ENCODE results near the gene USP48.

The USP48 gene

DNA sequence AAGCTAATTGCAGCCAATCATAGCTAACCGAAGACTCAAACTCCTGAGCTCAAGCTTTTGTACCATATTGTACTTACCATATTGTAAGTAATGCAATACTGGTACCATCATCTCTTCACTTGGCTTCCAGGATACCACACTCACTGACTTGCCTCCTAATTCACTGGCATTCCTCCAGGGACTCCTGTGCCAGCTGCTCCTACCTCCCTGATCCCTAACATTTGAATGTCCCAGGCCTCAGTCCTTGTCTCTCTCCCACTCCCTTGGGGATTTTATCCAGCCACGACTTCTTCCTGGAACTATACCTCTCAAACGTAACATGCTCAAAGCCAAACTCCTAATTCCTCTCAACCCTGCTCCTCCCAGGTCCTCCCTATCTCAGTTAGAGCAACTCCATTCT lies 33.8 kb downstream of the USP48 start:
- no peak for DNase-seq (ENCODE audit: low spot score)

- DNase-seq (ENCODE audit: low spot score), result no peak
These were observed 39.5 kb downstream of the USP48 start for GRCh38 chr1:21743476-21743875.

- no peak for DNase-seq (ENCODE audit: low spot score)
These were observed 40.4 kb downstream of the USP48 start for GRCh38 chr1:21742578-21742977.

- DNase-seq (ENCODE audit: low spot score), result no peak
These were observed 41.7 kb downstream of the USP48 start for GRCh38 chr1:21741206-21741605.

DNA sequence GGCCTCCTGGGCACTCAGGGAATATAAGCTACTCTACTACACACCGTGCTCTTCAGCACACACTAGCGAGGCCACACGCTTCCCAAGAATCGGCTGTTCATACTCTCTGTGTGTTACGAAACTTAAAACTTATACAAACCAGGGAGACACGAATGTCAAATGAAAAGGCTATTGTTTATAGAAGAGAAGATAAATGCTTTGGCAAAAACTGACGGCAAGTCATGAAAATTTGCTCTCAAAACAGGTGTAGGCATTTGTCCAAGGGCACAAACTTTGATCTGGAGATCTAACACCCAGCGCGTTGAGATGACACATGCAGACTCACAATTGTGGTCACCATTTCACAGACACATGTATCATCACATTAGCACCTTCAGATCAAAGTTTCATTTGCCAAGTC lies 46.1 kb downstream of the USP48 start:
- no peak for DNase-seq (ENCODE audit: low spot score)

- DNase-seq (ENCODE audit: low spot score), result no peak
These were observed 46.9 kb downstream of the USP48 start for GRCh38 chr1:21736011-21736410.

- no peak for DNase-seq (ENCODE audit: low spot score)
These were observed 48.4 kb downstream of the USP48 start for GRCh38 chr1:21734526-21734925.

DNA sequence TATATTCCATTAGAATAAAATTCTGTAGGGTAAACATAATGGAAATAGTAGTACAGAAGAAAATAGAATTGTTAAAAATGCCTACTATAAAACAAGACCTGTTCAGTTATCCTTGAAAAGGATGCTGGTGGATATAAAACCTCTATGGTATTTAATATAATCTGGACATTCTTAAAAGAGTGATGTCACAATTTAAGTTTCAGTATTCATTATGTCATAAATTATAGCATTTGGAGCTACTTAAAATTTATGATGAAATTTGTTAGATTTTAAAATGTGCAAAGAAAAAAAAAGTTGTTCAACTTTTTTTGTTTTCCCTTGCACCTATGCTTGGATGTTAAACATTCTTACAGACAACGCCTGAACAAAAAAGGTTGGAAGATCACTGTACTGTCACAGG lies 50.3 kb downstream of the USP48 start:
- no peak for DNase-seq (ENCODE audit: low spot score)

- DNase-seq (ENCODE audit: low spot score), result no peak
These were observed 57.1 kb downstream of the USP48 start for GRCh38 chr1:21725748-21726392.

DNA sequence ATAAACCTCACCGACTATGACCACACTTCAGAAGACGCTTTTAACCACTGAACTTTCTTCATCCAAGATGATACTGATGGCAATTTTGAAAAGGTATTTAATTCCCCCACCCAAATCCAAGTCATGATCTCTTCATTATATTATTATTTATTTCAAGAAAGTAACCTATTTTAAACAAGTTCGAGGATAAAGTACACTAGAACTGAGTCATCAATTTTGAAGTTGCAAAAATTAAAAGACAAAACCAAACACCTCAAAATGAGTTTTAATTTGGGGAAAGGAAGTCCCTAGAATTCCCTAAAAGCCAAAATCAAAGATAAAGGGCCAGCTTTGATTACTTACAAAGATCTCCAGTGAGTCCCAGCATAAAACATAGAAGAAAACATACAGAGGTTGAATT lies 58.4 kb downstream of the USP48 start:
- no peak for DNase-seq (ENCODE audit: low spot score)

GRCh38 chr1:21724098-21724497 lies 58.9 kb downstream of the USP48 start:
- DNase-seq (ENCODE audit: low spot score), result no peak

DNA sequence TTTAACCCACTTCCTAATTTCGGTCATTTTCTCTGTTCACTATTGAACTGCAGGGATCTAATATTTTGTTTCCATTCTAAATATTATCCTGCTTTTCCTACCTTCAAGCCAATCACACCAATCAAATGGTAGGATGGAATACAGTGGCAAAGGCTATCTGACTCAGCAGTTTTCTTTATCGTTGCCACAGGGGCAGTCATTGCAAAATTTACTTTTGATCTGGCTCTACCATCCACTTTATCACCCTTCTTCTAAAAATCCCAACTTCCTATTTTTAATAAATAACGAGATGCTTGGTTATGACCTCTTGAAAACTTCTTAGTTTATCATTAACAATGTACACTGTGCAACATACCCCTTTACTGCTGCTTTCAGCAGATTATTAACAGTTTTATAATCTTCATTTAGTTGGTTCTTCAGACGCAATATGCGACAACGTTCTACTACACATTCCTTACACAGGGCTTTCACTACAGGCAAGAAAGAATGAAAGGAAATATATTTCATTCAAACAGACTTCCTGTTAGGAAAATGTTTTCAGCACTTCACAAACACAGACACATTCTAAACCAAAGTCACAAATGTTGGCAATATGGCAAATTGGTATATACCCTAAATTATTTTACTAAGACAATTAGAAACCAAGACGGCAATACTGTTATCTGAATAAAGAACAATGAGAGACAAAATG lies 61.5 kb downstream of the USP48 start:
- no peak for DNase-seq (ENCODE audit: low spot score)

- no peak for DNase-seq (ENCODE audit: low spot score)
These were observed 66.8 kb downstream of the USP48 start for GRCh38 chr1:21716169-21716568.

DNA sequence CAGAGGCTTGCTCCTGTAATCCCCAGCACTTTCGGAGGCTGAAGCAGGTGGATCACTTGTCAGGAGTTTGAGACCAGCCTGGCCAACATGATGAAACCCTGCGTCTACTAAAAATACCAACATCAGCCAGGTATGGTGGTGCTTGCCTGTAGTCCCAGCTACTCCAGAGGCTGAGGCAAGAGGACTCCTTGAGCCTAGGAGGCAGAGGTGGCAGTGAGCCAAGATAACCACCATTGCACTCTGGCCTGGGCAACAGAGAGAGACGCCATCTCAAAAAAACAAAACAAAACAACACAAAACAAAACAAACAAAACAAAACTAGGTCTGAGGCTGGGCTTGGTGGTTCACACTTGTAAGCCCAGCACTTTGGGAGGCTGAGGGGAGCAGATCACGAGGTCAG lies 75.1 kb downstream of the USP48 start:
- no peak for DNase-seq (ENCODE audit: low spot score)

DNA sequence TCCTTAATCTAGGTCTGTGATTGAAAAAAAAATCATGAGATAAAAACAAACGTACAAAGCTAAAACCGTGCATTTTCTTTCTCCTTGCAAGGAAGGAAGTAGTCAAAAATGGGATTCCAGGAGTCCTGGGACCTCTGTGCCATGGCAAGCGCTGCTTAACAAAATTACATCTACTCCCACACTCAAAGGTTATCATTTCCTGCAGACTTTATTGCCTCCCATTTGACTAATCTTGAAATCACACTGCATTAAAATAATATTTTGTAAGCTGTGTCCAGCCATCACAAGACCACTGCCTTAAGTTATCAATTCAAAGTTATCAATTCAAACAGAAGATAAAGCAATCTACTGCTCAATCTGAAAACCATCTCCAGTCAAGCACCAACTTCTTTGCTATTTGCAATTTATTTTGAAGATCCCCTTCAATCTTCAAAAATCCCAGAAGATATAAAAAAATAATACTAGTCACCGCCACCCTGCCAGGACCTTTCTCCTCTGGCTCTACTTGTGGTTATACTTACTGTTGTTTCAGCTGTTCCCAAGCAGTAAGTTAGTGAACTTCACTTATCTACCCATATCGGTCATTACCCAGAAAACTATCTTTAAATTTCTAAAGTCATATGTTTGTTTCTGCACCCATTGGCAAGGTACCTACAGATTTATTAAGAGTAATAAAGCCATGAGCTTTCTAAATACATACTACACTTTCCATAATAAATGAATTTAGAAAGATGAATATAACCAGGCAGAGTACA lies 75.7 kb downstream of the USP48 start:
- no peak for DNase-seq (ENCODE audit: low spot score)

- peak; percentile 10 for DNase-seq (ENCODE audit: low spot score)
These were observed 76.7 kb downstream of the USP48 start for GRCh38 chr1:21706151-21706835.

DNA sequence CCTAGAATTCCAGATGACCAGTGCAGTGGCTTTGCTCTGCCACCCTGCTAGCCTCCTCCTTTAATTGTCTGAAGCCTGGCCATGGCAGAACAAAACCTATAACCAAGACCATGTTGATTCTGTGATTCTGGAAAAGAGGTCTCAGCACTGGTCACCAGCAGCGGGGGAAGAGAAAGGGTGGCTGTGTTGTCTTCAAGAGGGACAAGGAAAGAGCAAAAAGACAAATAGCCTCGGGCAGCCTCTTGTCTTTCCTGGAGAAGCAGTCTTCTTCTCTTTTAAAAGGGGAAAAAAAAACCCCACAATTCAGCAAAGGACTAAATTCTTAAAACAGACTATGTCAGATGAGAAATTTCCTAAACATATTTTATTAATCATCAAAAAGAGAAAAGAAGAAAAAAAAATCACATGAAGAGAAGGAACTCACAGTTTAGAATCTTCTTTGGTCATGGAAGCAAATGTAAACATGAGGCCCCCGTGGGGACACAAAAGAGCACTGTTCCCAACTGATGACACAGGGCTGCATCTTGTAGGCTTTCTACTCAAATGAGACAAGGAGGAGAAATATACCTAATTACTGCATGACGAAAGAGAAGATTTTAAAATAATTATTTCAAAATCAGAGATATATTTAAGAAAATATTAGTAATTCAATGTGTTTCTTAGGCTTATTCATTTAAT lies 77.5 kb downstream of the USP48 start:
- DNase-seq (ENCODE audit: low spot score), result no peak

DNA sequence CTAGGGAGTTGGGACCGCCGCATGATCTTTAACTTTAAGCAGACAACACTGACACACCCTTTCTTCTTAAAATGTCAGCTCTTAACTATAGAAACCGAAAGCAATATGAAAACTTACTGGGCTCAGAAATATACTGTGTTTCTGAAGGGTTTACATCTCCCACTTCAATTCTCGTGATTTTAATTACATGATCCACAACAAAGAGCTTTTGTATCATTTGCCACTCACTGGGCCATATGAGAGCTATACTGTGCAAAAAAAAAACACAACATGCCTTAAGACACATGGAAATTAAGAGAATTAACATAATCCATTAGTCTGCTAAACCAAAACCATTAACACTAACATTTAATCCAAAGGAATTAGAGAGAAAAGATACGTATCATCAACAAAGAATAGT lies 78.8 kb downstream of the USP48 start:
- no peak for DNase-seq (ENCODE audit: low spot score)

DNA sequence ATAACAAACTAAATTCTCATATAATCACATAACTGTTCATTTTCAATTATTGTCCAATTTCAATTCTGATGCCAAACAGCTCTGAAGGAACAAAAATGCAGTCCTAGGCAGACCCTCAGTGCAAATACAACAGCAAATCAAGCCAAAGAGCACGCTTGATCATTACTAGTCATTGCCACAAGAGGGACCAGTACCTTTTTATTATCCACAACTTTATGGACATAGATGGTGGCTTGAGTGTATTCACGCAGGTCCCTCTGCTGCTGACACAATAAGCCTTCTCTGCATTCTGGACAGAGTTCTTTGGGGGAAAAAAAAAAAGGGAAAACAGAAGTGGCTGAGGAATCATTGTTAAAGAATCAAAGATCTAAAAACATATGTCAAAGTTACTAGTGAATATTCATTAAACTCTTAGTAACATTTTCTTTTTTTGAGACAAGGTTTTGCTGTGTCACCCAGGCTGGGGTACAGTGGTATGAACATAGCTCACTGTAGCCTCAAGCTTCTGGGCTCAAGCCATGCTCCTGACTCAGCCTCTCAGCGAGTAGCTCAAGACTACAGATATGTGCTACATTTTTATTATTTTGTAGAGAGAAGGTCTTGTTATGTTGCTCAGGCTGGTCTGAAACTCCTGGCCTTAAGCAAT lies 79.5 kb downstream of the USP48 start:
- peak; percentile 11 for DNase-seq (ENCODE audit: low spot score)

GRCh38 chr1:21702780-21703179 lies 80.2 kb downstream of the USP48 start:
- DNase-seq (ENCODE audit: low spot score), result no peak

DNA sequence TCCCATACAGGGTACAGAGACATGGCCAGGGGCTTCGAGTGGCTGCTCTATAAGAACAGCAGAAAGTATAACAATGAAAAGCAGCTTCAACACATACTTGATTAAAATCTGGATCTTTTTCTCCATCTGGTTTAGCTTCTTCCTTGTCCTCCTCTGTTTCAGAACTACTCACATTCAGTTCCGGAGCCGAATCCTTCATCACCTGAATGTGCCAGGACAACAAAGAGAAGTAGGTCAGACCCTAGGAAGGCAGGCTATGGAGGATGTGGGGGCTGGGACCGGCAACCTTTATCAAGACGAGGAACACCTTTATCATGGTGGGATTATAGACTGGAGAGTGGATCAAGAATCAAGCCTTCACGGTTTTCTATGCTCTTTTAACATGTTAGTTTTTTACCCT lies 81.5 kb downstream of the USP48 start:
- DNase-seq (ENCODE audit: low spot score), result no peak

GRCh38 chr1:21700094-21700493 lies 82.9 kb downstream of the USP48 start:
- DNase-seq (ENCODE audit: low spot score), result no peak
